ENCODE results near the gene GPRASP1.
"Not testable (repeated sequence)": the region's sequence is repeated elsewhere in the genome, so short reads cannot be mapped to it uniquely, and the experiment has no call there.

GPRASP1 gene

DNA sequence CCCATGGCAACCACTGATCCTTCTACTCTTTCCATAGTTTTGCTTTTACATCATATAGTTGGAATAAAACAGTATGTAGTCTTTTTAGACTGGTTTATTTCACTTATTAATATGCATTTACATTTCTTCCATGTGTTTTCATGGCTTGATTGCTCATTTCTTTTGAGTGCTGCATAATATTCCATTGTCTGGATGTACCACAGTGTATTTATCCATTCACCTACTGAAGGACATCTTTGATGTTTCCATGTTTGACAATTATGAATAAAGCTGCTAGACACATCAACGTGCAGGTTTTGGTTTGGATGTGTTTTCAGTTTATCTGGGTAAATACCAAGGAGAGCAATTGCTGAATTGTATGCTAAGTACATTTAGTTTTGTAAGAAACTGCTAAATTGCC is 13.7 kb upstream of the GPRASP1 start:
- ChIA-PET CTCF (no interaction called here), POLR2A (ENCODE audit: low non-redundant PET) (no interaction called here)
- no peak for DNase-seq (ENCODE audit: low spot score)
- TF ChIP-seq, protein P1, sequence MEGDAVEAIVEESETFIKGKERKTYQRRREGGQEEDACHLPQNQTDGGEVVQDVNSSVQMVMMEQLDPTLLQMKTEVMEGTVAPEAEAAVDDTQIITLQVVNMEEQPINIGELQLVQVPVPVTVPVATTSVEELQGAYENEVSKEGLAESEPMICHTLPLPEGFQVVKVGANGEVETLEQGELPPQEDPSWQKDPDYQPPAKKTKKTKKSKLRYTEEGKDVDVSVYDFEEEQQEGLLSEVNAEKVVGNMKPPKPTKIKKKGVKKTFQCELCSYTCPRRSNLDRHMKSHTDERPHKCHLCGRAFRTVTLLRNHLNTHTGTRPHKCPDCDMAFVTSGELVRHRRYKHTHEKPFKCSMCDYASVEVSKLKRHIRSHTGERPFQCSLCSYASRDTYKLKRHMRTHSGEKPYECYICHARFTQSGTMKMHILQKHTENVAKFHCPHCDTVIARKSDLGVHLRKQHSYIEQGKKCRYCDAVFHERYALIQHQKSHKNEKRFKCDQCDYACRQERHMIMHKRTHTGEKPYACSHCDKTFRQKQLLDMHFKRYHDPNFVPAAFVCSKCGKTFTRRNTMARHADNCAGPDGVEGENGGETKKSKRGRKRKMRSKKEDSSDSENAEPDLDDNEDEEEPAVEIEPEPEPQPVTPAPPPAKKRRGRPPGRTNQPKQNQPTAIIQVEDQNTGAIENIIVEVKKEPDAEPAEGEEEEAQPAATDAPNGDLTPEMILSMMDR (conservative IDR thresholded peaks at IDR 0.05; ENCODE audit: low read depth), result no peak
- no peak overlapping the region for H3K27ac ChIP-seq

DNA sequence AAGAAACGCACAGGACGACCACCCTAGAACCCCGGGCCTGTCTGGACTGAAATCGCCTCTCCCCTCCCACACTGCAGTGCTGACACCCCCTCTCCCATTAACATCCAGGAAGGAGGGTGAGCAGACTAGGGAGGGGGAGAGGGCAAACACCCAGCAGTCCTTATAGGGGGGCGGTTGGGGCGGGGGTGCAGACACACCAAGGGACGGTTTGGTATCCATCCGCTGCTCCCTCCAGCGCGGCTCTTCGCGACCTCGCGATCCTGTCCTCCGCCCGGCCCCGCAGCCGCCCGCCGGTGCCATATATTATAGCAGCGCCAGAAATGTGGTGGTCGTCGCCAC is 411 bp upstream of the GPRASP1 start:
- DNase-seq (ENCODE audit: low spot score), result no peak
- CTCF ChIA-PET, result no interaction called here
- no peak overlapping the region for H3K27ac ChIP-seq
- TF ChIP-seq, protein P1 (conservative IDR thresholded peaks at IDR 0.05; ENCODE audit: low read depth), result no peak
- POLR2A ChIA-PET (ENCODE audit: low non-redundant PET), result no interaction called here

DNA sequence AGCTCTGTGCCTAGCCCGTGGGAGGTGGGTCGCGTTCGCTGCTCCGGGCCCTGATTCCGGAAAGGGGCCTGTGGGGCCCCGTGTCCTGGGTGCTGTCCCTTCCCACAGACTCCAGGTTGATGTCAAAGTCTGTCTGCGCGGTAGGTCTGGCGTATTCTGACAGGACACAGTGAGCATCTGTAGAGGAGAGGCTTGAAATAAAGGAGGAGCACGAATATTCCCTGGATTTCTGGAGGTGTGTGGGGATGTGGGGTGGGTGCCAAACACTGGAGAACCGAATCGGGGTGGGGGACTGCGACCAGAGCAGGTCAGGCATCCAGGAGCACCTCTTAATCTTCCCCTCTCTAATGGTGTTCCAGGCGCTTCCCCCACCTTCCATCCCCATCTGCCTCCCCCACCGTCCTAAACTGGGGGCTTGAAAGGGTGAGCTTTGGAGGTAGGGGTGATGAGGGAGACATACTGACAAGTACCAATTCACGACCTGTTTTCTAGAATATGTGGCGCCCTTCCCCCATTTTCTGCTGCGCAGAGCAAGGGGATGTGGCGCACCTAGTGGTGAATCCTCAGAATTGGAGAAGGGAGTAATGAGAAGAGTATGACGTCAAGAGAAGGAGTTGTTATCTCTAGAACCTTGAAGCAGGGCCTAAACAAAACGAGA is 877 bp downstream of the GPRASP1 start:
- no peak for DNase-seq (ENCODE audit: low spot score)
- no peak overlapping the region for H3K27ac ChIP-seq
- TF ChIP-seq, protein P1 (conservative IDR thresholded peaks at IDR 0.05; ENCODE audit: low read depth), result no peak
- POLR2A ChIA-PET (ENCODE audit: low non-redundant PET), result no interaction called here
- CTCF ChIA-PET, result no interaction called here

DNA sequence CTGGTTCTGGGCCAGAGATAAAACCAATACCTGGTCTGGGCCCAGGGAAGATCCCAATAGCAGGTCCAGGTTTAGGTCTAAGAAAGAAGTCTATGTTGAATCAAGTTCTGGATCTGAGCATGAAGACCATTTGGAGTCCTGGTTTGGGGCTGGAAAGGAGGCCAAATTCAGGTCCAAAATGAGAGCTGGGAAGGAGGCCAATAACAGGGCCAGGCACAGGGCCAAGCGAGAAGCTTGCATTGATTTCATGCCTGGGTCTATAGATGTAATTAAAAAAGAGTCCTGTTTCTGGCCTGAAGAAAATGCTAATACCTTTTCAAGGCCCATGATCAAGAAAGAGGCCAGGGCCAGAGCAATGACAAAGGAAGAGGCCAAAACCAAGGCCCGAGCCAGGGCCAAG is 3.4 kb downstream of the GPRASP1 start:
- ChIA-PET CTCF (interaction anchor here (0.8 kb wide), 1 partner anchor 1265 kb away, joined by 6 read pairs; no protein-coding TSS in a partner anchor), POLR2A (ENCODE audit: low non-redundant PET) (no interaction called here)
- no peak for DNase-seq (ENCODE audit: low spot score)
- TF ChIP-seq, protein P1 (conservative IDR thresholded peaks at IDR 0.05; ENCODE audit: low read depth), result no peak
- H3K27ac ChIP-seq, result no peak overlapping the region

DNA sequence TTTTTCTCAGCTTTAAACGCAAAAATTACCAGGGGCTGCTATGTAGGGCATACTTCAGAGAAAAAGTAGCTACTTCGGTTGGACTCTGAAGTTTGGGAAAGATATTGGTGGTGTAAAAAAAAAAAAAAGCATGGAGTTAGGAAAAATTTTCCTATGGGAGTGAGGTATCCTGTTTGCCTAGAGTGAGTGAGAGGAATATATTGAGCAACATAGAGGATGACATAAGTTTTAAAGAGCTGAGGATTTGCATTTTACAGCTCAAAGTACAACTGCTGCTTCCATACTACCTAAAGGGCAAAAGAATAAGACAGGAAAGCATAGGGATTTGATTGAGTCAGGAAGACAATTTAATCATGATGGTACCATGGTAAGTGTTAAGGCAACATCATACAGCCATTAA is 7.3 kb downstream of the GPRASP1 start:
- ChIA-PET CTCF (interaction anchor here (0.6 kb wide), 2 partner anchors 88 to 317 kb away, joined by 3 to 4 read pairs; no protein-coding TSS in a partner anchor), POLR2A (ENCODE audit: low non-redundant PET) (no interaction called here)
- no peak overlapping the region for H3K27ac ChIP-seq
- TF ChIP-seq, protein P1 (conservative IDR thresholded peaks at IDR 0.05; ENCODE audit: low read depth), result no peak
- DNase-seq (ENCODE audit: low spot score), result no peak

DNA sequence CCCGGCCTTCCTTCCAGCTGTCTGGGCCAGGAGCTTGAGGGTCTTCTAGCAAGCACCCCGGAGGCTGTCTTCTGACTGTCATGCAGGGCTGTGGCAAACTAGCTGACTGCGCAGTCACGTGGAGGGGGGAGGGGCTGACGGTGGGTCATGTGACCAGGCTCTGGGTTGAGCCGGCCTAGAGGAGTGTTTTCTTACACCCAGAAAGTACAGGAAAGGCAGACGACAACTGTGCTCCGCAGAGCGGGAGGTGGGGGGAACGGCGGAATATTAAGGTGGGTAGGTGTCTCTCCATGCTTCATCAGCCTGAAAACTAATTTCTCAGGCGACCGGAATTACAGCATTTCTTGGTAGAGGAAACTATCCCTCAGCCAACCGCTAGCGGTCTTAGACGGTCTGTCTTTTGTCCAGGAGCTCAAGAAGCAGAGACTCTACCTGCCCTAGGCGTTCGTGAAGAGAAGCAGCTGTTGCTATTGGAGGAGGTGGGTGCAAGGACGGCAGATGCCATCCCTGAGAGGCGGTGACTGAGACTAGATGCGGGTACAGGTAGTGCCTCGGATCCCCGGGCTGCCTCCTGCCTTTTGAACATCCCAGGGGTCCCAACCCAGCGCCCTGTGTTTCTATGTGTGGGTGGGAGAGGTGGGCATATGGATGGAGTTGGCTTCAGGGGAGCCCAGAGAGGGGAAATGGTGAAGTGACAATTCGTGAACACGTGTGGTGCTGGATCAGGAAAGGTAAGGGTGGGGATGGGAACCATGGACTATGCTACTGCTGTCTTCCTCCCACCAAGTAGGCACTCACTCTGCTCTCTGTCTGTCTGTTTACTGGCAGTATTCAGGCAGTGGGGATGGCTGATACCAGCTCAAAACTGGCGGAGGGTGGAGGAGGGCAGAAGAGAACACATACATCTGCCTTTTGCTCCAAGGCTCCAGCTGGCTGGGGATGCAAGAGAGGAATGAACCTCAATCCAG is 8.8 kb downstream of the GPRASP1 start:
- no peak overlapping the region for H3K27ac ChIP-seq
- TF ChIP-seq, protein P1 (conservative IDR thresholded peaks at IDR 0.05; ENCODE audit: low read depth), result no peak
- ChIA-PET CTCF (interaction anchor here (1.0 kb wide), 1 partner anchor 8 kb away, joined by 3 read pairs; no protein-coding TSS in a partner anchor), POLR2A (ENCODE audit: low non-redundant PET) (interaction anchor here (0.6 kb wide), 1 partner anchor 12 kb away, joined by 3 read pairs; no protein-coding TSS in a partner anchor)
- peak; percentile 62 for DNase-seq (ENCODE audit: low spot score)

DNA sequence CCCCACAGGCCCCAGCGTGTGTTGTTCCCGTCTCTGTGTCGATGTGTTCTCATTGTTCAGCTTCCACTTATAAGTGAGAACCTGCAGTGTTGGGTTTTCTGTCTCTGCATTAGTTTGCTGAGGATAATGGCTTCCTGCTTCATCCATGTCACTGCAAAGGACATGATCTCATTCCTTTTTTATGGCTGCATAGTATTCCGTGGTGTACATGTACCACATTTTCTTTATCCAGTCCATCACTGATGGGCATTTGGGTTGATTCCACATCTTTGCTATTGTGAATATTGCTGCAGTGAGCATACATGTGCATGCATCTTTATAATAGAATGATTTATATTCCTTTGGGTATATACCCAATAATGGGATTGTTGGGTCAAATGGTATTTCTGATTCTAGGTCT is 12.5 kb downstream of the GPRASP1 start:
- CTCF ChIA-PET; H3K27ac ChIP-seq; POLR2A ChIA-PET (ENCODE audit: low non-redundant PET); DNase-seq (ENCODE audit: low spot score): not testable (repeated sequence)

DNA sequence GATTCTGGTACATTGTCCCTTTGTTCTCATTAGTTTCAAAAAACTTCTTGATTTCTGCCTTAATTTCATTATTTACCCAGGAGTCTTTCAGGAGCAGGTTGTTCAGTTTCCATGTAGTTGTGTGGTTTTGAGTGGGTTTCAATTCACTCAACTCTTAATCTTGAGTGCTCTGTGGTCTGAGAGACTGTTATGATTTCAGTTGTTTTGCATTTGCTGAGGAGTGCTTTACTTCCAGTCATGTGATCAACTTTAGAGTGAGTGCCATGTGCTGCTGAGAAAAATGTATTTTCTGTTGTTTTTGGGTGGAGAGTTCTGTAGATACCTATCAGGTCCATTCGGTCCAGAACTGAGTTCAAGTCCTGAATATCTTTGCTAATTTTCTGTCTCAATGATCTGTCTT is 15.8 kb downstream of the GPRASP1 start:
- H3K27ac ChIP-seq; POLR2A ChIA-PET (ENCODE audit: low non-redundant PET); DNase-seq (ENCODE audit: low spot score); CTCF ChIA-PET: not testable (repeated sequence)

Measured in RWPE1 (cell line).